ENCODE data around the gene VPS45.

The VPS45 gene

DNA sequence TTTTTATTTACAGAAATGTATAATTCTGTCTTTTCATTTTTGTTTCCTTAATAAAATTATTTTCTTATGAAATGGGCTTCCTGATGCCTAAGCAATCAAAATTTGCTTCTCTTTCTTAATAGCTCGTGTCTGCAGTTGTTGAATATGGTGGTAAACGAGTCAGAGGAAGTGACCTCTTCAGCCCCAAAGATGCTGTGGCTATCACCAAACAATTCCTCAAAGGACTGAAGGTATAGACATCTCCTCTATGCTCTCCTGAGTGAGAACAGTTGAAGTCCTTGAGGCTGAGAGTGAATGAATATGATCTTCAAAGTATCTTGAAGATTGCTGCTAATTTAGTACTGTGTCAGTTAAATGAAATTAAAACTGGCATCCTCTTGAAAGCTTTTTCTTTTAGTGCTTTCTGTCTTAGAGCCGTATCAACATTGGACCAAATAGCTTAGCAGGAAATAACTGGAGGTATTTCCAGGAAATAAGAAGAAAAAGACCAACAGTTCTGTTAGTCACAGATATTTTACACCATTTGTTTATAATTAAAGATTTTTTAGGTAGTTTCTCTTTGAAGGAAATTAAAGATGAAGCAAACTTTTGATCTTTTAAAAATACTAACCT is 24.7 kb downstream of the VPS45 start:
- Histone ChIP-seq H3K9me3 (ENCODE audit: control insufficient read depth, insufficient read depth, low read length) (no peaks in the 10 kb centered on the region), H3K27me3 (ENCODE audit: control insufficient read depth, insufficient read depth, low read length) (no peaks in the 10 kb centered on the region), H3K4me1 (ENCODE audit: control insufficient read depth, insufficient read depth, low read length) (no peaks in the 10 kb centered on the region), H3K27ac (ENCODE audit: low read length) (no peak overlapping the region), H3K4me3 (ENCODE audit: low read length) (no peak overlapping the region), H3K36me3 (ENCODE audit: control insufficient read depth, insufficient read depth, low read length) (peaks cover 2% of the 10 kb centered on the region; the same call in 1 of the 2 replicates)
- DNase-seq (ENCODE audit: low read depth, low spot score), result no peak
- no CpG with 5 or more reads among the region's 3 CpGs for WGBS (ENCODE audit: insufficient coverage, insufficient read length)

DNA sequence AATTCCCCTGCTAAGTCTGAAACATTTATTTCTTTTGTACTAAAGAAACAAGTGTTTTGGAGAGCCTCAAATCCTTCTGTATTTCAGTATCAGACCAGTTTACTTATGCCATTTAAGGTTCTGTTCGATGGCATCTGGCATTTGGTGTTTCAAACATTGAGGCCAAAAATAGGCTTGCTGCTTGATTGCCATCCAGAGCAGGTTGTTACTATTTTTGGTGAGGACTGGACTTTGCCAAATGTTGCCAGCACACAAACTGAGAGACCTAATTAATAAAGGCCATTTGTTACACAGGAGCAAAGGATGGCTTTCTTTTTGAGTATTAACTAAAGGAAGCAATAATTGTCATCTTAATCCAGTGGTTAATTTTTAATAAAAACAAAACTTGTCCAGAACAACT is 26.2 kb downstream of the VPS45 start:
- H3K27ac ChIP-seq (ENCODE audit: low read length), result no peak overlapping the region
- no peaks in the 10 kb centered on the region for H3K27me3 ChIP-seq (ENCODE audit: control insufficient read depth, insufficient read depth, low read length)
- H3K9me3 ChIP-seq (ENCODE audit: control insufficient read depth, insufficient read depth, low read length), result no peaks in the 10 kb centered on the region
- no peak overlapping the region for H3K4me3 ChIP-seq (ENCODE audit: low read length)
- no peak for DNase-seq (ENCODE audit: low read depth, low spot score)
- no CpG with 5 or more reads among the region's 1 CpG for WGBS (ENCODE audit: insufficient coverage, insufficient read length)
- no peaks in the 10 kb centered on the region for H3K4me1 ChIP-seq (ENCODE audit: control insufficient read depth, insufficient read depth, low read length)
- peaks cover 2% of the 10 kb centered on the region; the same call in 1 of the 2 replicates for H3K36me3 ChIP-seq (ENCODE audit: control insufficient read depth, insufficient read depth, low read length)

DNA sequence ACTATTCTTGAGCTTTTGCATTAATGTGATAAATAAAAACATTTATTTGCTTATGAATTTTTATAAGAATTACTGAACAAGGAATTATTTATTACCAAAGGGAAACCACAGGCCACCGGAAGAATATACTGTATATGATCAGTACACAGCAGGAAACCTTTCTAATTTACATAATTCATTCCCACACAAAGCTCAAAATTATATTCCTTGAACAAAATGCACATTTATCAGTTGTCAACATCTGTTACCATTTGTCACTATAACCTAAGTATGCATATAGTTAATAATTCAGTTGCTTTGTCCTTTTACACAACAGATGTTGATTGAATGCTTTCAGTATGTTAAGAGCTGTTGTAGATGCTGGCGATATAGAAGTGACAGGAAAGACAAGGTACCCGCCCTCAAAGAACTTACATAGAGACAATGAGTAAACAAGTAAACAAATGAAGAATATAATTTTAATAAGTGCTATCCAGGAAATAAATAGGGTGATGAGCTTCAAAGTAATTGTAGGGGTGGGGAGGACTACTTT is 27.2 kb downstream of the VPS45 start:
- H3K27ac ChIP-seq (ENCODE audit: low read length), result no peak overlapping the region
- no peaks in the 10 kb centered on the region for H3K27me3 ChIP-seq (ENCODE audit: control insufficient read depth, insufficient read depth, low read length)
- H3K4me1 ChIP-seq (ENCODE audit: control insufficient read depth, insufficient read depth, low read length), result no peaks in the 10 kb centered on the region
- H3K36me3 ChIP-seq (ENCODE audit: control insufficient read depth, insufficient read depth, low read length), result peaks cover 2% of the 10 kb centered on the region; the same call in 1 of the 2 replicates
- H3K4me3 ChIP-seq (ENCODE audit: low read length), result no peak overlapping the region
- DNase-seq (ENCODE audit: low read depth, low spot score), result no peak
- no peaks in the 10 kb centered on the region for H3K9me3 ChIP-seq (ENCODE audit: control insufficient read depth, insufficient read depth, low read length)
- no CpG with 5 or more reads among the region's 3 CpGs for WGBS (ENCODE audit: insufficient coverage, insufficient read length)

DNA sequence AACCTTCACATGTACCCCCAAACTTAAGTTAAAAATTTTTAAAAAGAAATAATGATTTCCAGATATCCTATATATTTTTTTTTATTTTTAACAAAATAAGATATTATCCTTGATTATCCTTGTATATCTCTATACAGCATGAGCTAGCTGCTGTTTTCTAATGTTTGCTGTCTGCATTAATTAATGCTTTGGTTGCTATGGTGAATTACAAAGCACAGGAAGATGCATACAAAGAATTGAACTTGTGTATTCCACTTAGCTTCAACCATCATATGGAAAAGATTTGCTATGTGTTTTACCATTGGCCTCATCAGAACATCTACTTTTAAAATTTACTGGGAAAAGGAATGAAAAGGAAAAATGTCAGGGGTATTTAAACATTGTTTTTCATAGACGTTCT is 35.4 kb downstream of the VPS45 start:
- no peak overlapping the region for H3K4me3 ChIP-seq (ENCODE audit: low read length)
- H3K27ac ChIP-seq (ENCODE audit: low read length), result no peak overlapping the region
- no peaks in the 10 kb centered on the region for H3K9me3 ChIP-seq (ENCODE audit: control insufficient read depth, insufficient read depth, low read length)
- no peak for DNase-seq (ENCODE audit: low read depth, low spot score)
- H3K4me1 ChIP-seq (ENCODE audit: control insufficient read depth, insufficient read depth, low read length), result no peaks in the 10 kb centered on the region
- no peaks in the 10 kb centered on the region for H3K27me3 ChIP-seq (ENCODE audit: control insufficient read depth, insufficient read depth, low read length)
- WGBS (ENCODE audit: insufficient coverage, insufficient read length), result no CpG with 5 or more reads among the region's 1 CpG
- H3K36me3 ChIP-seq (ENCODE audit: control insufficient read depth, insufficient read depth, low read length), result no peaks in the 10 kb centered on the region

DNA sequence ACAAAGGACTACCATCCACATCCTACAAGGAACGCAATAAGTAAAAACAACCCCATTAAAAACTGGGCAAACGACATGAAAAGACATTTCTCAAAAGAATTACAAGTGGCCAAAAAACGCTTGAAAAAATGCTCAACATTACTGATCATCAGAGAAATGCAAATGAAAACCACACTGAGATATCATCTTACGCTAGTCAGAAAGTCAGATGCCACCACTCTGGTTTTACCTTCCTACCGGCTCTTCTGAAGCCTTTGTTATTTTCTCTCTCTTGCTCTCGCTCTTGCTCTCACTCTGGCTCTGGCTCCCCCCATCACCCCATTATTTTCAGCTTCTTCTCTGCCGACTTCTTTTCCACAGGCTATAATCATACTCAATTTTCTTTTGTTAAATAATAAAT is 38.8 kb downstream of the VPS45 start:
- Histone ChIP-seq H3K4me3 (ENCODE audit: low read length) (no peak overlapping the region), H3K4me1 (ENCODE audit: control insufficient read depth, insufficient read depth, low read length) (no peaks in the 10 kb centered on the region), H3K36me3 (ENCODE audit: control insufficient read depth, insufficient read depth, low read length) (no peaks in the 10 kb centered on the region; the same call in 1 of the 2 replicates), H3K27ac (ENCODE audit: low read length) (no peak overlapping the region), H3K9me3 (ENCODE audit: control insufficient read depth, insufficient read depth, low read length) (no peaks in the 10 kb centered on the region), H3K27me3 (ENCODE audit: control insufficient read depth, insufficient read depth, low read length) (no peaks in the 10 kb centered on the region)
- no peak for DNase-seq (ENCODE audit: low read depth, low spot score)
- WGBS (ENCODE audit: insufficient coverage, insufficient read length), result no CpG with 5 or more reads among the region's 7 CpGs

DNA sequence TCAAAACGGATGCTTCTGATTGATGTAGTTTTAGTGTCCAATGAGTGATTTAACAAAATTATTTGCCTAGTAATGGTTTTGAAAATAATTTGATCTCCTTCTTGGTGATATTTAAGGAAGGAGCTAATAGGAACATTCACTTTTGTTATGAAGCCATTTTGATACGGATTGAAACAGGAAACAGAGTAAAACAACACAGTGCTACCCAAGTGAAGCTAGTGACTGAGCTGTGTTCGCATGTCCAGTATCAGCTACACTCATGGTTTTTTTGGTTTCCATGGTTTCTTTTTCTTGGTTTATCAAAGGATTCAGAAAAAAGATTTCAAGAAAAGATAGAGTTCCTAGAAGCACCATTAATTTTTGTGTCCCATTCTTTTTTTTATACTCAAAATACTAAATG is 42.0 kb downstream of the VPS45 start:
- Histone ChIP-seq H3K9me3 (ENCODE audit: control insufficient read depth, insufficient read depth, low read length) (no peaks in the 10 kb centered on the region), H3K4me1 (ENCODE audit: control insufficient read depth, insufficient read depth, low read length) (no peaks in the 10 kb centered on the region), H3K36me3 (ENCODE audit: control insufficient read depth, insufficient read depth, low read length) (no peaks in the 10 kb centered on the region; the same call in 1 of the 2 replicates), H3K27ac (ENCODE audit: low read length) (no peak overlapping the region), H3K4me3 (ENCODE audit: low read length) (no peak overlapping the region), H3K27me3 (ENCODE audit: control insufficient read depth, insufficient read depth, low read length) (no peaks in the 10 kb centered on the region)
- whole genome bisulfite sequencing (ENCODE audit: insufficient coverage, insufficient read length), result no CpG with 5 or more reads among the region's 3 CpGs
- DNase-seq (ENCODE audit: low read depth, low spot score), result no peak

DNA sequence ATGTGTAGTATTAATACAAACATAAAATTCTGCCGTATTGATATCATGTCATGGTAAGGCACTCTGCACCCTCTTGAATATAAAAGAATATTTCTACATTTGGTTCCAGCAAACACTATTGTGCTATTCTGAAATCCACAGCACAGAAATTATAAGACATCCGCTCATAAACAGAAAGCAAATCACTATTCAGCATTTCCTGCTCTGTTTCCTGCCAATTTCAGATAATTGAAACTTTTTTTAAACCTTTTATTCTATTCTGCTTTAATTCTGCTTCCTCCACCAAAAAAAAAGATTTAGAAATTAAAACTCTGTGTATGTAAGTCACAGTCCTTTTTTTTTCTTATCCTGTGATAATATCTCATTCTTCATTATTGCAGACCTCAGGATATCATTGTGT is 42.5 kb downstream of the VPS45 start:
- no peaks in the 10 kb centered on the region; the same call in 1 of the 2 replicates for H3K36me3 ChIP-seq (ENCODE audit: control insufficient read depth, insufficient read depth, low read length)
- H3K4me1 ChIP-seq (ENCODE audit: control insufficient read depth, insufficient read depth, low read length), result no peaks in the 10 kb centered on the region
- H3K27ac ChIP-seq (ENCODE audit: low read length), result no peak overlapping the region
- WGBS (ENCODE audit: insufficient coverage, insufficient read length), result no CpG with 5 or more reads among the region's 2 CpGs
- H3K4me3 ChIP-seq (ENCODE audit: low read length), result no peak overlapping the region
- H3K27me3 ChIP-seq (ENCODE audit: control insufficient read depth, insufficient read depth, low read length), result no peaks in the 10 kb centered on the region
- H3K9me3 ChIP-seq (ENCODE audit: control insufficient read depth, insufficient read depth, low read length), result no peaks in the 10 kb centered on the region
- DNase-seq (ENCODE audit: low read depth, low spot score), result no peak

DNA sequence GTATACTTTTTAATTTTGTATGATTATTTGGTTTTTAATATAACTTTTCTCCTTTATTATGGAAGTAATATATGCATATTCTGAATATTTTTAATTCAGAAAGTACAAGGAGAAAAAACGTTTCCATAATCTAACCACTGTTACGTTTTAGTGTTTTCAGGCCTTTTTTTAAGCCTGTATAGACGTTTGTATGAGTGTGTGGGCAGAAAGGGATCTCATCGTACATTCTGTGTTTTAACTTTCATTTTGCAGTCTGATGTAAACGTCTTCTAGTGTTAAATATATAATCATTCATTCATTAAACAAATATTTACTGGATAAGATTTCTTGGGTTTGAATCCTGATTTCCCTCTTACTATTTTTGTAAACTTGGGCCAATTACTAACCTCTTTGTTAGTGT is 44.1 kb downstream of the VPS45 start:
- no peak overlapping the region for H3K4me3 ChIP-seq (ENCODE audit: low read length)
- no CpG with 5 or more reads among the region's 5 CpGs for WGBS (ENCODE audit: insufficient coverage, insufficient read length)
- H3K4me1 ChIP-seq (ENCODE audit: control insufficient read depth, insufficient read depth, low read length), result no peaks in the 10 kb centered on the region
- no peaks in the 10 kb centered on the region; the same call in 1 of the 2 replicates for H3K36me3 ChIP-seq (ENCODE audit: control insufficient read depth, insufficient read depth, low read length)
- no peak for DNase-seq (ENCODE audit: low read depth, low spot score)
- no peaks in the 10 kb centered on the region for H3K9me3 ChIP-seq (ENCODE audit: control insufficient read depth, insufficient read depth, low read length)
- no peaks in the 10 kb centered on the region for H3K27me3 ChIP-seq (ENCODE audit: control insufficient read depth, insufficient read depth, low read length)
- no peak overlapping the region for H3K27ac ChIP-seq (ENCODE audit: low read length)

DNA sequence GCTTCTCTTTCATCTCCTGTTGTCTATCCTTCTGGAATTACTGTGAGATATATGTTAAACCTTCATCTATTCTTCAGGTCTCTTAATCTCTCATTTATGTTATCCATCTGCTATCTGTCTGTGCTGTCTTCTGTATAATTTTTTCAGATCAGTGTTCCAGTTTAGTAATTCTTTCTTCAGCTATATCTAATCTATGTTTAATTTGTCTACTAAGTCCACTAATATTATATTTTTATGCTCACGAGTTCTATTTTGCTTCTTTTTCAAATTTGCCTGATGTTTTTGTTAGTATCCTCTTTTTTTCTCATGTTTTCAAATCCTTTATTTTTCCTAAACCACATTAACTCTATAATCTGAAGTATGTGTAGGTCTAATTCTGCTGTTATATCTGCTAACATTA is 47.5 kb downstream of the VPS45 start:
- no peak overlapping the region for H3K27ac ChIP-seq (ENCODE audit: low read length)
- no CpG with 5 or more reads among the region's 1 CpG for WGBS (ENCODE audit: insufficient coverage, insufficient read length)

DNA sequence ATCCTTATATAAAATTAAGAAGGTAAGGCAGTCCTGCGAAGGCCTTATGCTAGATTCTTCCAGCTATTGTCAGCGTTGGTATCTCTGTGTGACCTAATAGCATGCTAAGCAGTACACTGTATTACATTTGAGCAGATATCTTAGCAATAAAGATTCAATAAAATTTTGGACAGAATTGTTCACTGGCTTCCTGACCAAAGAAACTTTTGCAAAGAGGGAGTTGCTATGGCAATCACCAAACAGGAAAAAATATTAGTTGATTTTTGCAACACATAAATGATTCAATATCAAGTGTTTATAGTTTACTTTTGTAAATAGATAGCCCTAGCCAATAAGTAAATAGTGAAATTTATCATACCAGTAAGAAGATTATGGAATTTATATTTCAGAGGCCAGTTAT is 51.1 kb downstream of the VPS45 start:
- no peak for DNase-seq (ENCODE audit: low read depth, low spot score)
- no peak overlapping the region for H3K4me3 ChIP-seq (ENCODE audit: low read length)
- H3K9me3 ChIP-seq (ENCODE audit: control insufficient read depth, insufficient read depth, low read length), result no peaks in the 10 kb centered on the region
- H3K27me3 ChIP-seq (ENCODE audit: control insufficient read depth, insufficient read depth, low read length), result no peaks in the 10 kb centered on the region
- no CpG with 5 or more reads among the region's 2 CpGs for WGBS (ENCODE audit: insufficient coverage, insufficient read length)
- H3K36me3 ChIP-seq (ENCODE audit: control insufficient read depth, insufficient read depth, low read length), result no peaks in the 10 kb centered on the region
- no peak overlapping the region for H3K27ac ChIP-seq (ENCODE audit: low read length)
- H3K4me1 ChIP-seq (ENCODE audit: control insufficient read depth, insufficient read depth, low read length), result no peaks in the 10 kb centered on the region

More for the DNA sequence above, 47.5 kb downstream of the VPS45 start:
- Histone ChIP-seq H3K4me1 (ENCODE audit: control insufficient read depth, insufficient read depth, low read length) (no peaks in the 10 kb centered on the region), H3K27me3 (ENCODE audit: control insufficient read depth, insufficient read depth, low read length) (no peaks in the 10 kb centered on the region), H3K36me3 (ENCODE audit: control insufficient read depth, insufficient read depth, low read length) (no peaks in the 10 kb centered on the region; the same call in 1 of the 2 replicates), H3K9me3 (ENCODE audit: control insufficient read depth, insufficient read depth, low read length) (no peaks in the 10 kb centered on the region), H3K4me3 (ENCODE audit: low read length) (no peak overlapping the region)
- DNase-seq (ENCODE audit: low read depth, low spot score), result no peak
